Brain microvascular endothelial cell (primary cell): ENCODE data around the gene OR2D2.
"Not testable (repeated sequence)": the region's sequence is repeated elsewhere in the genome, so short reads cannot be mapped to it uniquely, and the experiment has no call there.

Experiments
- DNase-seq: peaks from one replicate; pipeline ENCODE4 v3.0.0-alpha.2; 2020
- H3K27ac ChIP-seq: fragments of 250-450 bp; sonication (Bioruptor Pico); 2 replicates; pipeline ENCODE4 v1.5.1; 2020; ENCODE audit warnings: mild to moderate bottlenecking, moderate library complexity
- H3K27me3 ChIP-seq: fragments of 250-450 bp; sonication (Bioruptor Pico); replicated peaks from 2 replicates; pipeline ENCODE4 v1.5.1; 2020; ENCODE audit warnings: mild to moderate bottlenecking
- H3K36me3 ChIP-seq: fragments of 250-450 bp; sonication (Bioruptor Pico); replicated peaks from 2 replicates; pipeline ENCODE4 v1.5.1; 2020; ENCODE audit warnings: mild to moderate bottlenecking
- H3K4me3 ChIP-seq: 2 replicates; pipeline ENCODE4 v1.5.1; 2011; ENCODE audit warnings: low read depth, mild to moderate bottlenecking, control low read depth, low read length, moderate library complexity
- CTCF ChIP-seq: IDR thresholded peaks from 2 replicates; pipeline ENCODE4 v1.5.1; 2011; ENCODE audit warnings: low read depth, mild to moderate bottlenecking, moderate library complexity, low read length, control low read depth, inconsistent platforms; ENCODE audit errors: missing control alignments
- in situ Hi-C: cut with HindIII; loops from 2 replicates; pipeline ENCODE4 v1.10.0; 2017; ENCODE audit warnings: low sequenced_read_pairs, low pct_ligation_motif_present

Gene OR2D2

GRCh38 chr11:6911948-6912347, 19.6 kb upstream of the OR2D2 start:
- DNase-seq: peak; percentile 63
- H3K36me3 ChIP-seq: no peaks in the 10 kb centered on the region
- no peak overlapping the region for H3K4me3 ChIP-seq
- H3K27ac ChIP-seq: no peak overlapping the region
- no peak for TF ChIP-seq CTCF
- in situ Hi-C loops: no loop called here
- no peaks in the 10 kb centered on the region for H3K27me3 ChIP-seq

- Histone ChIP-seq H3K36me3 (no peaks in the 10 kb centered on the region), H3K27ac (no peak overlapping the region), H3K4me3 (no peak overlapping the region), H3K27me3 (no peaks in the 10 kb centered on the region)
- no peak for TF ChIP-seq CTCF
- in situ Hi-C loops: no loop called here
- no peak for DNase-seq
Measured at GRCh38 chr11:6911378-6911777, 19.1 kb upstream of the OR2D2 start.

GRCh38 chr11:6904804-6905203, 12.5 kb upstream of the OR2D2 start:
- in situ Hi-C loops, H3K27ac ChIP-seq, DNase-seq, H3K4me3 ChIP-seq, H3K36me3 ChIP-seq, H3K27me3 ChIP-seq: not testable (repeated sequence)

- no peak for DNase-seq
- H3K27ac ChIP-seq: no peak overlapping the region
- H3K4me3 ChIP-seq: no peak overlapping the region
- H3K36me3 ChIP-seq: no peaks in the 10 kb centered on the region
- TF ChIP-seq CTCF: no peak
- in situ Hi-C loops: no loop called here
- no peaks in the 10 kb centered on the region for H3K27me3 ChIP-seq
Measured at GRCh38 chr11:6900327-6900999, 8.2 kb upstream of the OR2D2 start.

- Histone ChIP-seq H3K4me3 (no peak overlapping the region), H3K27me3 (no peaks in the 10 kb centered on the region), H3K36me3 (no peaks in the 10 kb centered on the region), H3K27ac (no peak overlapping the region)
- in situ Hi-C loops: no loop called here
- no peak for TF ChIP-seq CTCF
- no peak for DNase-seq
Measured at GRCh38 chr11:6898911-6899310, 6.6 kb upstream of the OR2D2 start.

- Histone ChIP-seq H3K4me3 (no peak overlapping the region), H3K36me3 (no peaks in the 10 kb centered on the region), H3K27me3 (no peaks in the 10 kb centered on the region), H3K27ac (no peak overlapping the region)
- no peak for DNase-seq
- TF ChIP-seq CTCF: no peak
- in situ Hi-C loops: no loop called here
Measured at GRCh38 chr11:6895010-6895409, 2.7 kb upstream of the OR2D2 start.
